Activated CD4-positive, alpha-beta memory T cell treated with anti-CD3 and anti-CD28 coated beads, Interleukin-2, amount 10 ng/mL, durations not matched to agents 7 days and 5 days (primary cell): Measurements from ENCODE around the gene DISP3. TPM values are rescaled to one million over a fixed set of nuclear protein-coding genes. Genes with fewer than 3 reads are reported as not detected.

Experiments
- CTCF ChIA-PET: fragments of 350-600 bp; sonication (Branson Sonifier 250); formaldehyde crosslinking; loops from one replicate; lab custom pipeline; 2021; ENCODE audit warnings: antibody characterized with exemption, inconsistent platforms; lab: Charles Lee
- POLR2A ChIA-PET: fragments of 350-600 bp; sonication (Branson Sonifier 250); formaldehyde crosslinking; loops from one replicate; lab custom pipeline; 2021; ENCODE audit warnings: antibody characterized with exemption; lab: Charles Lee
- DNase-seq: peaks from one replicate; pipeline ENCODE4 v3.0.0-alpha.2; 2020
- H3K27ac Mint-ChIP-seq: one replicate; pipeline ENCODE4 v1.8.0; 2021; ENCODE audit warnings: mild to moderate bottlenecking, mixed read lengths
- H3K27me3 Mint-ChIP-seq: one replicate; pipeline ENCODE4 v1.8.0; 2021; ENCODE audit warnings: mixed read lengths
- H3K36me3 Mint-ChIP-seq: one replicate; pipeline ENCODE4 v1.8.0; 2021; ENCODE audit warnings: low read depth, mixed read lengths
- H3K4me1 Mint-ChIP-seq: one replicate; pipeline ENCODE4 v1.8.0; 2021; ENCODE audit warnings: mixed read lengths
- H3K4me3 Mint-ChIP-seq: one replicate; pipeline ENCODE4 v1.8.0; 2021; ENCODE audit warnings: mild to moderate bottlenecking, mixed read lengths
- H3K9me3 Mint-ChIP-seq: one replicate; pipeline ENCODE4 v1.8.0; 2021; ENCODE audit warnings: mixed read lengths
- total RNA-seq, 2 experiments: library from RNA; stranded (reverse); gene quantifications; one replicate each; pipeline ENCODE4 v1.2.3, GENCODE V29; 2021

Gene DISP3
- total RNA-seq, 2 experiments from 2014 or later: 0.18 to 0.38 TPM

- peaks cover 4% of the 10 kb centered on the region for H3K27me3 Mint-ChIP-seq
- H3K4me3 Mint-ChIP-seq: no peak overlapping the region
- H3K27ac Mint-ChIP-seq: no peak overlapping the region
- ChIA-PET CTCF (no interaction called here), POLR2A (no interaction called here)
- DNase-seq: no peak
- no peaks in the 10 kb centered on the region for H3K36me3 Mint-ChIP-seq
- no peaks in the 10 kb centered on the region for H3K4me1 Mint-ChIP-seq
- H3K9me3 Mint-ChIP-seq: peaks cover 23% of the 10 kb centered on the region
Measured at GRCh38 chr1:11500881-11501280, 21.9 kb downstream of the DISP3 start.

GRCh38 chr1:11501491-11501897 lies 22.5 kb downstream of the DISP3 start:
- no peak overlapping the region for H3K27ac Mint-ChIP-seq

GRCh38 chr1:11501906-11502485 lies 23.0 kb downstream of the DISP3 start:
- peaks cover 8% of the 10 kb centered on the region for H3K27me3 Mint-ChIP-seq
- H3K4me3 Mint-ChIP-seq: no peak overlapping the region
- H3K36me3 Mint-ChIP-seq: peaks cover 5% of the 10 kb centered on the region
- H3K4me1 Mint-ChIP-seq: no peaks in the 10 kb centered on the region
- H3K27ac Mint-ChIP-seq: no peak overlapping the region
- ChIA-PET POLR2A (no interaction called here), CTCF (no interaction called here)
- peaks cover 29% of the 10 kb centered on the region for H3K9me3 Mint-ChIP-seq
- DNase-seq: no peak

More at GRCh38 chr1:11501491-11501897, 22.5 kb downstream of the DISP3 start:
- Mint-ChIP-seq H3K27me3 (peaks cover 8% of the 10 kb centered on the region), H3K4me3 (no peak overlapping the region), H3K36me3 (peaks cover 5% of the 10 kb centered on the region), H3K4me1 (no peaks in the 10 kb centered on the region), H3K9me3 (peaks cover 29% of the 10 kb centered on the region)
- POLR2A ChIA-PET: no interaction called here
- DNase-seq: no peak
- CTCF ChIA-PET: no interaction called here

- ChIA-PET CTCF (no interaction called here), POLR2A (no interaction called here)
- DNase-seq: no peak
- peaks cover 5% of the 10 kb centered on the region for H3K36me3 Mint-ChIP-seq
- H3K4me1 Mint-ChIP-seq: no peaks in the 10 kb centered on the region
- peaks cover 8% of the 10 kb centered on the region for H3K27me3 Mint-ChIP-seq
- peaks cover 32% of the 10 kb centered on the region for H3K9me3 Mint-ChIP-seq
- no peak overlapping the region for H3K4me3 Mint-ChIP-seq
- H3K27ac Mint-ChIP-seq: no peak overlapping the region
Measured at GRCh38 chr1:11502516-11502915, 23.6 kb downstream of the DISP3 start.

GRCh38 chr1:11504599-11504998 lies 25.6 kb downstream of the DISP3 start:
- Mint-ChIP-seq H3K36me3 (peaks cover 5% of the 10 kb centered on the region), H3K27me3 (peaks cover 8% of the 10 kb centered on the region), H3K4me1 (no peaks in the 10 kb centered on the region), H3K4me3 (no peak overlapping the region), H3K9me3 (peaks cover 35% of the 10 kb centered on the region), H3K27ac (no peak overlapping the region)
- POLR2A ChIA-PET: no interaction called here
- no peak for DNase-seq
- CTCF ChIA-PET: no interaction called here

GRCh38 chr1:11505591-11506538 lies 26.9 kb downstream of the DISP3 start:
- ChIA-PET POLR2A (no interaction called here), CTCF (no interaction called here)
- H3K27me3 Mint-ChIP-seq: peaks cover 4% of the 10 kb centered on the region
- H3K9me3 Mint-ChIP-seq: peaks cover 35% of the 10 kb centered on the region
- H3K36me3 Mint-ChIP-seq: peaks cover 5% of the 10 kb centered on the region
- no peaks in the 10 kb centered on the region for H3K4me1 Mint-ChIP-seq
- no peak overlapping the region for H3K27ac Mint-ChIP-seq
- no peak overlapping the region for H3K4me3 Mint-ChIP-seq
- DNase-seq: no peak

GRCh38 chr1:11507309-11507708 lies 28.4 kb downstream of the DISP3 start:
- no peak overlapping the region for H3K27ac Mint-ChIP-seq
- peaks cover 7% of the 10 kb centered on the region for H3K27me3 Mint-ChIP-seq
- H3K36me3 Mint-ChIP-seq: peaks cover 5% of the 10 kb centered on the region
- ChIA-PET CTCF (no interaction called here), POLR2A (no interaction called here)
- no peaks in the 10 kb centered on the region for H3K4me1 Mint-ChIP-seq
- H3K4me3 Mint-ChIP-seq: no peak overlapping the region
- peaks cover 31% of the 10 kb centered on the region for H3K9me3 Mint-ChIP-seq
- no peak for DNase-seq

- ChIA-PET POLR2A (no interaction called here), CTCF (no interaction called here)
- no peaks in the 10 kb centered on the region for H3K4me1 Mint-ChIP-seq
- no peaks in the 10 kb centered on the region for H3K36me3 Mint-ChIP-seq
- H3K27me3 Mint-ChIP-seq: peaks cover 10% of the 10 kb centered on the region
- no peak overlapping the region for H3K4me3 Mint-ChIP-seq
- DNase-seq: no peak
- peaks cover 6% of the 10 kb centered on the region for H3K9me3 Mint-ChIP-seq
- no peak overlapping the region for H3K27ac Mint-ChIP-seq
Measured at GRCh38 chr1:11513681-11514080, 34.7 kb downstream of the DISP3 start.

GRCh38 chr1:11514366-11514765 lies 35.4 kb downstream of the DISP3 start:
- H3K36me3 Mint-ChIP-seq: no peaks in the 10 kb centered on the region
- ChIA-PET POLR2A (no interaction called here), CTCF (no interaction called here)
- no peak overlapping the region for H3K4me3 Mint-ChIP-seq
- no peak for DNase-seq
- H3K9me3 Mint-ChIP-seq: peaks cover 6% of the 10 kb centered on the region
- no peaks in the 10 kb centered on the region for H3K4me1 Mint-ChIP-seq
- peaks cover 10% of the 10 kb centered on the region for H3K27me3 Mint-ChIP-seq
- H3K27ac Mint-ChIP-seq: no peak overlapping the region

GRCh38 chr1:11515368-11516300 lies 36.7 kb downstream of the DISP3 start:
- CTCF ChIA-PET: no interaction called here
- no peaks in the 10 kb centered on the region for H3K36me3 Mint-ChIP-seq
- H3K27me3 Mint-ChIP-seq: peaks cover 10% of the 10 kb centered on the region
- no peak overlapping the region for H3K4me3 Mint-ChIP-seq
- no peak for DNase-seq
- peaks cover 6% of the 10 kb centered on the region for H3K9me3 Mint-ChIP-seq
- H3K27ac Mint-ChIP-seq: no peak overlapping the region
- no peaks in the 10 kb centered on the region for H3K4me1 Mint-ChIP-seq
- POLR2A ChIA-PET: no interaction called here

- no peaks in the 10 kb centered on the region for H3K4me1 Mint-ChIP-seq
- H3K4me3 Mint-ChIP-seq: no peak overlapping the region
- H3K27me3 Mint-ChIP-seq: peaks cover 10% of the 10 kb centered on the region
- H3K36me3 Mint-ChIP-seq: no peaks in the 10 kb centered on the region
- ChIA-PET CTCF (no interaction called here), POLR2A (no interaction called here)
- H3K9me3 Mint-ChIP-seq: peaks cover 6% of the 10 kb centered on the region
- H3K27ac Mint-ChIP-seq: no peak overlapping the region
- no peak for DNase-seq
Measured at GRCh38 chr1:11516961-11517635, 38.1 kb downstream of the DISP3 start.

GRCh38 chr1:11518016-11518701 lies 39.2 kb downstream of the DISP3 start:
- Mint-ChIP-seq H3K36me3 (no peaks in the 10 kb centered on the region), H3K27ac (no peak overlapping the region), H3K27me3 (peaks cover 4% of the 10 kb centered on the region), H3K4me3 (no peak overlapping the region), H3K4me1 (no peaks in the 10 kb centered on the region), H3K9me3 (no peaks in the 10 kb centered on the region)
- DNase-seq: no peak
- ChIA-PET CTCF (no interaction called here), POLR2A (no interaction called here)
